ENCODE results near the gene ELK4. TPM values are rescaled to one million over a fixed set of nuclear protein-coding genes. Genes with fewer than 3 reads are reported as not detected.

The ELK4 gene
- total RNA-seq, 3 donors from 2014 or later: 90.7 to 103 (median 101) TPM

GRCh38 chr1:205669341-205670149 is 37.7 kb upstream of the ELK4 start:
- H3K4me1 Mint-ChIP-seq (ENCODE audit: low read depth): peaks cover 5% of the 10 kb centered on the region
- H3K9me3 Mint-ChIP-seq: no peaks in the 10 kb centered on the region
- DNase-seq (no peak), ATAC-seq (peak in 1 of 2 donors; percentile 23)
- H3K4me3 Mint-ChIP-seq: no peak overlapping the region
- H3K36me3 Mint-ChIP-seq (ENCODE audit: insufficient read depth): no peaks in the 10 kb centered on the region
- H3K27me3 Mint-ChIP-seq (ENCODE audit: low read depth): peaks cover 24% of the 10 kb centered on the region

GRCh38 chr1:205668951-205669340 is 37.1 kb upstream of the ELK4 start:
- no peak for ATAC-seq
- Mint-ChIP-seq H3K4me3 (no peak overlapping the region), H3K36me3 (ENCODE audit: insufficient read depth) (no peaks in the 10 kb centered on the region), H3K4me1 (ENCODE audit: low read depth) (peaks cover 5% of the 10 kb centered on the region), H3K9me3 (no peaks in the 10 kb centered on the region), H3K27me3 (ENCODE audit: low read depth) (peaks cover 24% of the 10 kb centered on the region)
- DNase-seq: no peak

- DNase-seq: no peak
- Mint-ChIP-seq H3K4me3 (no peak overlapping the region), H3K9me3 (no peaks in the 10 kb centered on the region), H3K27me3 (ENCODE audit: low read depth) (peaks cover 24% of the 10 kb centered on the region), H3K4me1 (ENCODE audit: low read depth) (peaks cover 5% of the 10 kb centered on the region), H3K36me3 (ENCODE audit: insufficient read depth) (no peaks in the 10 kb centered on the region)
- no peak for ATAC-seq
These were observed 36.3 kb upstream of the ELK4 start for GRCh38 chr1:205667909-205668643.

GRCh38 chr1:205666372-205667166 is 34.8 kb upstream of the ELK4 start:
- Mint-ChIP-seq H3K36me3 (ENCODE audit: insufficient read depth) (no peaks in the 10 kb centered on the region), H3K4me3 (no peak overlapping the region), H3K27me3 (ENCODE audit: low read depth) (peaks cover 21% of the 10 kb centered on the region), H3K4me1 (ENCODE audit: low read depth) (peaks cover 3% of the 10 kb centered on the region), H3K9me3 (no peaks in the 10 kb centered on the region)
- DNase-seq (no peak), ATAC-seq (no peak)

- ATAC-seq (no peak), DNase-seq (no peak)
- H3K4me3 Mint-ChIP-seq: no peak overlapping the region
- peaks cover 18% of the 10 kb centered on the region for H3K27me3 Mint-ChIP-seq (ENCODE audit: low read depth)
- H3K9me3 Mint-ChIP-seq: no peaks in the 10 kb centered on the region
- no peaks in the 10 kb centered on the region for H3K36me3 Mint-ChIP-seq (ENCODE audit: insufficient read depth)
- peaks cover 3% of the 10 kb centered on the region for H3K4me1 Mint-ChIP-seq (ENCODE audit: low read depth)
These were observed 33.6 kb upstream of the ELK4 start for GRCh38 chr1:205665201-205666045.

- H3K9me3 Mint-ChIP-seq: no peaks in the 10 kb centered on the region
- DNase-seq (no peak), ATAC-seq (no peak)
- no peaks in the 10 kb centered on the region for H3K36me3 Mint-ChIP-seq (ENCODE audit: insufficient read depth)
- H3K4me3 Mint-ChIP-seq: no peak overlapping the region
- H3K27me3 Mint-ChIP-seq (ENCODE audit: low read depth): peaks cover 16% of the 10 kb centered on the region
- H3K4me1 Mint-ChIP-seq (ENCODE audit: low read depth): peaks cover 3% of the 10 kb centered on the region
These were observed 32.7 kb upstream of the ELK4 start for GRCh38 chr1:205664399-205665017.

- DNase-seq (no peak), ATAC-seq (no peak)
- Mint-ChIP-seq H3K4me3 (no peak overlapping the region), H3K27me3 (ENCODE audit: low read depth) (peaks cover 7% of the 10 kb centered on the region), H3K9me3 (no peaks in the 10 kb centered on the region), H3K4me1 (ENCODE audit: low read depth) (peaks cover 3% of the 10 kb centered on the region), H3K36me3 (ENCODE audit: insufficient read depth) (no peaks in the 10 kb centered on the region)
These were observed 31.6 kb upstream of the ELK4 start for GRCh38 chr1:205663286-205663936.

GRCh38 chr1:205662791-205663190 is 31.0 kb upstream of the ELK4 start:
- no peak for ATAC-seq
- Mint-ChIP-seq H3K4me1 (ENCODE audit: low read depth) (peaks cover 3% of the 10 kb centered on the region), H3K4me3 (no peak overlapping the region), H3K27me3 (ENCODE audit: low read depth) (peaks cover 1% of the 10 kb centered on the region), H3K36me3 (ENCODE audit: insufficient read depth) (no peaks in the 10 kb centered on the region), H3K9me3 (no peaks in the 10 kb centered on the region)
- no peak for DNase-seq

GRCh38 chr1:205662135-205662738 is 30.4 kb upstream of the ELK4 start:
- Mint-ChIP-seq H3K4me1 (ENCODE audit: low read depth) (peaks cover 3% of the 10 kb centered on the region), H3K9me3 (no peaks in the 10 kb centered on the region), H3K4me3 (no peak overlapping the region), H3K36me3 (ENCODE audit: insufficient read depth) (no peaks in the 10 kb centered on the region), H3K27me3 (ENCODE audit: low read depth) (no peaks in the 10 kb centered on the region)
- DNase-seq: no peak
- ATAC-seq: no peak

- peaks cover 3% of the 10 kb centered on the region for H3K4me1 Mint-ChIP-seq (ENCODE audit: low read depth)
- no peak overlapping the region for H3K4me3 Mint-ChIP-seq
- H3K36me3 Mint-ChIP-seq (ENCODE audit: insufficient read depth): no peaks in the 10 kb centered on the region
- no peaks in the 10 kb centered on the region for H3K9me3 Mint-ChIP-seq
- ATAC-seq (no peak), DNase-seq (no peak)
- no peaks in the 10 kb centered on the region for H3K27me3 Mint-ChIP-seq (ENCODE audit: low read depth)
These were observed 29.8 kb upstream of the ELK4 start for GRCh38 chr1:205661429-205662134.

- DNase-seq (no peak), ATAC-seq (no peak)
- Mint-ChIP-seq H3K36me3 (ENCODE audit: insufficient read depth) (no peaks in the 10 kb centered on the region), H3K4me3 (no peak overlapping the region), H3K9me3 (no peaks in the 10 kb centered on the region), H3K4me1 (ENCODE audit: low read depth) (peaks cover 2% of the 10 kb centered on the region), H3K27me3 (ENCODE audit: low read depth) (no peaks in the 10 kb centered on the region)
These were observed 28.6 kb upstream of the ELK4 start for GRCh38 chr1:205660361-205660760.

GRCh38 chr1:205658943-205659581 is 27.3 kb upstream of the ELK4 start:
- Mint-ChIP-seq H3K27me3 (ENCODE audit: low read depth) (no peaks in the 10 kb centered on the region), H3K9me3 (no peaks in the 10 kb centered on the region)

More at GRCh38 chr1:205658943-205659581, 27.3 kb upstream of the ELK4 start:
- peak; percentile 96 for ATAC-seq
- peak; percentile 72 for DNase-seq
- no peak overlapping the region for H3K4me3 Mint-ChIP-seq
- H3K36me3 Mint-ChIP-seq (ENCODE audit: insufficient read depth): no peaks in the 10 kb centered on the region
- no peaks in the 10 kb centered on the region for H3K4me1 Mint-ChIP-seq (ENCODE audit: low read depth)
